H9 (cell line): ENCODE data around the gene VAV2. TPM values are rescaled to one million over a fixed set of nuclear protein-coding genes. Genes with fewer than 3 reads are reported as not detected.

ENCODE experiments used
- DNase-seq: peaks from one replicate; pipeline ENCODE4 v3.0.0-alpha.2; 2017
- H2AFZ ChIP-seq: one replicate; pipeline ENCODE4 v1.6.1; 2013; ENCODE audit warnings: mild to moderate bottlenecking, low read length, control low read depth, moderate library complexity
- H2AK5ac ChIP-seq: 2 replicates; pipeline ENCODE4 v1.6.1; 2013; ENCODE audit warnings: low read length, control low read depth, mixed read lengths; ENCODE audit not compliant: insufficient read length
- H2BK120ac ChIP-seq: one replicate; pipeline ENCODE4 v1.6.1; 2013; ENCODE audit warnings: low read depth, mild to moderate bottlenecking, low read length, control low read depth, inconsistent platforms; ENCODE audit not compliant: poor library complexity, severe bottlenecking
- H2BK12ac ChIP-seq: 2 replicates; pipeline ENCODE4 v1.6.1; 2013; ENCODE audit warnings: low read length, control low read depth, mixed read lengths, low read depth; ENCODE audit not compliant: insufficient read length
- H2BK15ac ChIP-seq: 2 replicates; pipeline ENCODE4 v1.6.1; 2013; ENCODE audit warnings: low read depth, low read length, control low read depth
- H2BK20ac ChIP-seq: one replicate; pipeline ENCODE4 v1.6.1; 2013; ENCODE audit warnings: low read depth, mild to moderate bottlenecking, low read length, control low read depth, inconsistent platforms; ENCODE audit not compliant: poor library complexity, severe bottlenecking
- H2BK5ac ChIP-seq: 2 replicates; pipeline ENCODE4 v1.6.1; 2013; ENCODE audit warnings: low read length, control low read depth, mixed read lengths; ENCODE audit not compliant: insufficient read length
- H3K14ac ChIP-seq: 2 replicates; pipeline ENCODE4 v1.6.1; 2013; ENCODE audit warnings: low read length, control low read depth; ENCODE audit not compliant: insufficient read depth
- H3K18ac ChIP-seq: 2 replicates; pipeline ENCODE4 v1.6.1; 2013; ENCODE audit warnings: low read depth, mild to moderate bottlenecking, mixed read lengths, low read length, control low read depth; ENCODE audit not compliant: insufficient read length
- H3K23ac ChIP-seq: 2 replicates; pipeline ENCODE4 v1.6.1; 2013; ENCODE audit warnings: low read length, control low read depth, mixed read lengths, low read depth; ENCODE audit not compliant: insufficient read length
- H3K23me2 ChIP-seq: 2 replicates; pipeline ENCODE4 v1.6.1; 2013; ENCODE audit warnings: low read depth, mild to moderate bottlenecking, mixed read lengths, low read length, control low read depth; ENCODE audit not compliant: insufficient read length, poor library complexity, severe bottlenecking
- H3K27ac ChIP-seq: 2 replicates; pipeline ENCODE4 v1.5.1; 2013; ENCODE audit warnings: low read length, control low read depth, mixed read lengths, low read depth; ENCODE audit not compliant: insufficient read length
- H3K27me3 ChIP-seq: 2 replicates; pipeline ENCODE4 v1.6.1; 2013; ENCODE audit warnings: low read length, control low read depth, inconsistent platforms; ENCODE audit not compliant: insufficient read depth
- H3K4ac ChIP-seq: 2 replicates; pipeline ENCODE4 v1.6.1; 2013; ENCODE audit warnings: low read depth, mild to moderate bottlenecking, control low read depth, inconsistent platforms, low read length, moderate library complexity
- H3K4me1 ChIP-seq: 2 replicates; pipeline ENCODE4 v1.6.1; 2013; ENCODE audit warnings: low read length, control low read depth, inconsistent platforms; ENCODE audit not compliant: insufficient read depth
- H3K4me2 ChIP-seq: 2 replicates; pipeline ENCODE4 v1.6.1; 2013; ENCODE audit warnings: low read length, control low read depth, mixed read lengths; ENCODE audit not compliant: insufficient read length, insufficient read depth
- H3K56ac ChIP-seq: 2 replicates; pipeline ENCODE4 v1.6.1; 2013; ENCODE audit warnings: low read depth, mild to moderate bottlenecking, mixed read lengths, low read length, control low read depth; ENCODE audit not compliant: insufficient read length
- H3K79me1 ChIP-seq: 2 replicates; pipeline ENCODE4 v1.6.1; 2013; ENCODE audit warnings: low read depth, mild to moderate bottlenecking, moderate library complexity, low read length, control low read depth, inconsistent platforms; ENCODE audit not compliant: insufficient read depth, poor library complexity, severe bottlenecking
- H3K79me2 ChIP-seq: 2 replicates; pipeline ENCODE4 v1.6.1; 2013; ENCODE audit warnings: low read length, control low read depth, inconsistent platforms; ENCODE audit not compliant: insufficient read depth
- H3K9ac ChIP-seq: 2 replicates; pipeline ENCODE4 v1.6.1; 2013; ENCODE audit warnings: low read length, control low read depth, mixed read lengths; ENCODE audit not compliant: insufficient read length; ENCODE audit errors: extremely low read depth
- H3K9me3 ChIP-seq: one replicate; pipeline ENCODE4 v1.6.1; 2013; ENCODE audit warnings: low read depth, low read length, inconsistent platforms; ENCODE audit not compliant: control insufficient read depth
- H3T11ph ChIP-seq: one replicate; pipeline ENCODE4 v1.6.1; 2013; ENCODE audit warnings: mild to moderate bottlenecking, low read length, control low read depth, inconsistent platforms
- H4K20me1 ChIP-seq: one replicate; pipeline ENCODE4 v1.6.1; 2013; ENCODE audit not compliant: control insufficient read depth, insufficient read length, insufficient read depth
- H4K5ac ChIP-seq: 2 replicates; pipeline ENCODE4 v1.6.1; 2013; ENCODE audit warnings: low read depth, mild to moderate bottlenecking, mixed read lengths, low read length, control low read depth; ENCODE audit not compliant: insufficient read length
- H4K8ac ChIP-seq: replicated peaks from 2 replicates; pipeline ENCODE4 v1.6.1; 2013; ENCODE audit warnings: low read length, control low read depth, mixed read lengths, low read depth; ENCODE audit not compliant: insufficient read length
- H4K91ac ChIP-seq: 2 replicates; pipeline ENCODE4 v1.6.1; 2013; ENCODE audit warnings: low read depth, mild to moderate bottlenecking, moderate library complexity, mixed read lengths, low read length, control low read depth; ENCODE audit not compliant: insufficient read length
- H3K27ac Mint-ChIP-seq, 3 experiments: 2 replicates in 2 of 3; 3 replicates in 1 of 3; pipeline ENCODE4 v1.8.0; 2020 to 2021; ENCODE audit warnings: mixed read lengths in 3 of 3, mild to moderate bottlenecking in 1 of 3, moderate library complexity in 1 of 3
- H3K27me3 Mint-ChIP-seq: 2 replicates; pipeline ENCODE4 v1.8.0; 2021; ENCODE audit warnings: low read depth, mild to moderate bottlenecking, moderate library complexity, mixed read lengths
- H3K36me3 Mint-ChIP-seq, 3 experiments: 2 replicates in 2 of 3; 3 replicates in 1 of 3; pipeline ENCODE4 v1.8.0; 2020 to 2021; ENCODE audit warnings: low read depth in 3 of 3, mixed read lengths in 3 of 3; ENCODE audit not compliant: insufficient read depth in 1 of 3
- H3K4me1 Mint-ChIP-seq, 2 experiments: 2 replicates each; pipeline ENCODE4 v1.8.0; 2020; ENCODE audit warnings: mixed read lengths in 2 of 2
- H3K4me3 Mint-ChIP-seq, 2 experiments: 2 replicates in 1 of 2; 3 replicates in 1 of 2; pipeline ENCODE4 v1.8.0; 2020 to 2021; ENCODE audit warnings: mild to moderate bottlenecking in 2 of 2, mixed read lengths in 2 of 2, moderate library complexity in 1 of 2
- H3K9me3 Mint-ChIP-seq, 2 experiments: 2 replicates in 1 of 2; 3 replicates in 1 of 2; pipeline ENCODE4 v1.8.0; 2020; ENCODE audit warnings: mild to moderate bottlenecking in 2 of 2, mixed read lengths in 2 of 2, moderate library complexity in 1 of 2
- CTCF ChIP-seq: fragments of 200-600 bp; sonication (generic); conservative IDR thresholded peaks from 3 replicates; pipeline ENCODE4 v1.8.0; 2021; ENCODE audit warnings: antibody characterized with exemption, mild to moderate bottlenecking
- WGBS: extraction: QIAGEN DNeasy Blood & Tissue Kit; methylation state at CpG from one replicate; pipeline ENCODE4 v1.1.7; 2013; ENCODE audit warnings: missing lambda C conversion rate, low lambda C conversion rate, mixed read lengths; ENCODE audit not compliant: insufficient read length; ENCODE audit errors: extremely low coverage; 5-methylcytosine and 5-hydroxymethylcytosine counted together
- total RNA-seq: library from RNA; stranded (reverse); gene quantifications from 2 replicates; pipeline ENCODE4 v1.2.1, GENCODE V29; 2021

The VAV2 gene
- total RNA-seq, 1 experiment from 2014 or later = 58.7 TPM

DNA sequence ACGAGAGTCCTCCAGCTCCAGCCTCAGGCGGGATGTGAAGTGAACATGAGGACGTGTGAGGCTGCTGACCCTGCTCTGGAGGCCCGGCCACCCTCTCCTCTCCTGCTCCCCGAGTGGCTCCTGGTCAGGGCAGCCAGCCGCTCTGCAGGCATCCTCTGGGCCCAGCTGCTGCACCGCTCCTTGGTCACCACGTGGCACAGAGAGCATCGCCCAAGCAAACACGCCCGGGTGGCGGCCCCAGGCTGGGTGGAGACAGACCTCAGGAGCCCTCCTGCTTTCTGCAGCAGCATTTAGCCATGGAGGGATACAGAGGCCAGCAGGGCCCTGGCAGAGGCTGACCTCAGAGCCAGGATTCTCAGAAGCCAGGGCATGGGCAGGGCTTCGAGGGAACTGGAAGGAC is 184.3 kb downstream of the VAV2 start:
- Histone ChIP-seq H2BK12ac (no peak overlapping the region), H2BK20ac (no peak overlapping the region), H2AK5ac (no peak overlapping the region), H3K23me2 (no peaks in the 10 kb centered on the region), H3K14ac (no peak overlapping the region; the same call in 1 of the 2 replicates), H2BK120ac (no peak overlapping the region), H3K27me3 (no peaks in the 10 kb centered on the region), H3K9me3 (no peaks in the 10 kb centered on the region), H3K4me1 (no peaks in the 10 kb centered on the region), H4K91ac (no peak overlapping the region), H2BK5ac (no peak overlapping the region), H3K79me2 (no peaks in the 10 kb centered on the region), H2BK15ac (no peak overlapping the region), H3K23ac (no peak overlapping the region), H2AFZ (no peak overlapping the region), H3T11ph (no peak overlapping the region), H4K5ac (no peak overlapping the region), H3K4me2 (no peak overlapping the region), H3K18ac (no peak overlapping the region), H3K56ac (no peak overlapping the region), H4K20me1 (no peaks in the 10 kb centered on the region), H3K27ac (no peak overlapping the region), H3K4ac (no peak overlapping the region), H3K9ac (no peak overlapping the region), H3K79me1 (no peaks in the 10 kb centered on the region), H4K8ac (no peak overlapping the region)
- no peak overlapping the region for H3K4me3 Mint-ChIP-seq
- no peak overlapping the region for H3K27ac Mint-ChIP-seq
- no CpG with 5 or more reads among the region's 13 CpGs for WGBS
- H3K4me1 Mint-ChIP-seq = peaks cover 0 to 11% of the 10 kb centered on the region in 2 experiments; a peak in 2 of 4 replicates
- peaks cover 0 to 37% (median 1%) of the 10 kb centered on the region in 3 experiments; a peak in 4 of 7 replicates for H3K36me3 Mint-ChIP-seq
- TF ChIP-seq CTCF = no peak
- no peak for DNase-seq
- no peaks in the 10 kb centered on the region for H3K9me3 Mint-ChIP-seq
- H3K27me3 Mint-ChIP-seq = no peaks in the 10 kb centered on the region
